ENCODE data around the gene NECAB2. TPM values are rescaled to one million over a fixed set of nuclear protein-coding genes. Genes with fewer than 3 reads are reported as not detected.
A peak's percentile ranks its signal among the peaks of the same experiment; 100 is the strongest.

The NECAB2 gene
- total RNA-seq (2014; rRNA removed; shearing (Covaris generic); ENCODE audit: low replicate concordance) = 0.81 TPM in 1 of 2 replicates, not detected in the other

- in situ Hi-C loops (cut with HindIII; ENCODE audit: low pct_unique_long_range_greater_than_20kb, low sequenced_read_pairs) = no loop called here
- DNase-seq (ENCODE audit: low read depth) = no peak
Observed at GRCh38 chr16:83967838-83968305, at the start of gene NECAB2. Gene NECAB2, plus strand, starts transcription at chr16:83968244. Its CDS starts 405 bp downstream, at chr16:83968649.

- in situ Hi-C loops (cut with HindIII; ENCODE audit: low pct_unique_long_range_greater_than_20kb, low sequenced_read_pairs) = no loop called here
- no peak for DNase-seq (ENCODE audit: low read depth)
Observed at GRCh38 chr16:83920894-83921491, 47.1 kb upstream of the NECAB2 start.

GRCh38 chr16:83923581-83924365, 44.3 kb upstream of the NECAB2 start:
- in situ Hi-C loops (cut with HindIII; ENCODE audit: low pct_unique_long_range_greater_than_20kb, low sequenced_read_pairs) = no loop called here

GRCh38 chr16:83924686-83925085, 43.4 kb upstream of the NECAB2 start:
- in situ Hi-C loops (cut with HindIII; ENCODE audit: low pct_unique_long_range_greater_than_20kb, low sequenced_read_pairs) = no loop called here
- no peak for DNase-seq (ENCODE audit: low read depth)

More at GRCh38 chr16:83923581-83924365, 44.3 kb upstream of the NECAB2 start:
- no peak for DNase-seq (ENCODE audit: low read depth)

GRCh38 chr16:83925095-83925905, 42.7 kb upstream of the NECAB2 start:
- no peak for DNase-seq (ENCODE audit: low read depth)
- in situ Hi-C loops (cut with HindIII; ENCODE audit: low pct_unique_long_range_greater_than_20kb, low sequenced_read_pairs) = no loop called here

GRCh38 chr16:83925957-83926725, 41.9 kb upstream of the NECAB2 start:
- in situ Hi-C loops (cut with HindIII; ENCODE audit: low pct_unique_long_range_greater_than_20kb, low sequenced_read_pairs) = no loop called here

GRCh38 chr16:83926726-83927397, 41.2 kb upstream of the NECAB2 start:
- peak; percentile 79 for DNase-seq (ENCODE audit: low read depth)
- in situ Hi-C loops (cut with HindIII; ENCODE audit: low pct_unique_long_range_greater_than_20kb, low sequenced_read_pairs) = no loop called here

More at GRCh38 chr16:83925957-83926725, 41.9 kb upstream of the NECAB2 start:
- DNase-seq (ENCODE audit: low read depth) = no peak

GRCh38 chr16:83928341-83929055, 39.5 kb upstream of the NECAB2 start:
- in situ Hi-C loops (cut with HindIII; ENCODE audit: low pct_unique_long_range_greater_than_20kb, low sequenced_read_pairs) = no loop called here
- DNase-seq (ENCODE audit: low read depth) = peak; percentile 17

GRCh38 chr16:83929811-83930555, 38.1 kb upstream of the NECAB2 start:
- in situ Hi-C loops (cut with HindIII; ENCODE audit: low pct_unique_long_range_greater_than_20kb, low sequenced_read_pairs) = no loop called here
- no peak for DNase-seq (ENCODE audit: low read depth)

- in situ Hi-C loops (cut with HindIII; ENCODE audit: low pct_unique_long_range_greater_than_20kb, low sequenced_read_pairs) = no loop called here
- no peak for DNase-seq (ENCODE audit: low read depth)
Observed at GRCh38 chr16:83930730-83931500, 37.1 kb upstream of the NECAB2 start.

GRCh38 chr16:83931556-83931955, 36.5 kb upstream of the NECAB2 start:
- no peak for DNase-seq (ENCODE audit: low read depth)
- in situ Hi-C loops (cut with HindIII; ENCODE audit: low pct_unique_long_range_greater_than_20kb, low sequenced_read_pairs) = no loop called here

GRCh38 chr16:83932304-83932703, 35.7 kb upstream of the NECAB2 start:
- in situ Hi-C loops (cut with HindIII; ENCODE audit: low pct_unique_long_range_greater_than_20kb, low sequenced_read_pairs) = no loop called here
- no peak for DNase-seq (ENCODE audit: low read depth)

- in situ Hi-C loops (cut with HindIII; ENCODE audit: low pct_unique_long_range_greater_than_20kb, low sequenced_read_pairs) = no loop called here
- DNase-seq (ENCODE audit: low read depth) = no peak
Observed at GRCh38 chr16:83932955-83933673, 34.9 kb upstream of the NECAB2 start.

GRCh38 chr16:83933885-83934683, 34.0 kb upstream of the NECAB2 start:
- in situ Hi-C loops (cut with HindIII; ENCODE audit: low pct_unique_long_range_greater_than_20kb, low sequenced_read_pairs) = no loop called here
- DNase-seq (ENCODE audit: low read depth) = no peak

GRCh38 chr16:83934684-83934977, 33.4 kb upstream of the NECAB2 start:
- in situ Hi-C loops (cut with HindIII; ENCODE audit: low pct_unique_long_range_greater_than_20kb, low sequenced_read_pairs) = no loop called here
- DNase-seq (ENCODE audit: low read depth) = no peak

Measured in Caki2 (cell line).